NCI-H510A (cell line): Measurements from ENCODE around the gene FAM110A.
"Not testable (repeated sequence)": the region's sequence is repeated elsewhere in the genome, so short reads cannot be mapped to it uniquely, and the experiment has no call there.

Experiments
- DNase-seq: peaks from one replicate; lab custom pipeline; 2025; lab: John Stamatoyannopoulos, UW

FAM110A gene

DNA sequence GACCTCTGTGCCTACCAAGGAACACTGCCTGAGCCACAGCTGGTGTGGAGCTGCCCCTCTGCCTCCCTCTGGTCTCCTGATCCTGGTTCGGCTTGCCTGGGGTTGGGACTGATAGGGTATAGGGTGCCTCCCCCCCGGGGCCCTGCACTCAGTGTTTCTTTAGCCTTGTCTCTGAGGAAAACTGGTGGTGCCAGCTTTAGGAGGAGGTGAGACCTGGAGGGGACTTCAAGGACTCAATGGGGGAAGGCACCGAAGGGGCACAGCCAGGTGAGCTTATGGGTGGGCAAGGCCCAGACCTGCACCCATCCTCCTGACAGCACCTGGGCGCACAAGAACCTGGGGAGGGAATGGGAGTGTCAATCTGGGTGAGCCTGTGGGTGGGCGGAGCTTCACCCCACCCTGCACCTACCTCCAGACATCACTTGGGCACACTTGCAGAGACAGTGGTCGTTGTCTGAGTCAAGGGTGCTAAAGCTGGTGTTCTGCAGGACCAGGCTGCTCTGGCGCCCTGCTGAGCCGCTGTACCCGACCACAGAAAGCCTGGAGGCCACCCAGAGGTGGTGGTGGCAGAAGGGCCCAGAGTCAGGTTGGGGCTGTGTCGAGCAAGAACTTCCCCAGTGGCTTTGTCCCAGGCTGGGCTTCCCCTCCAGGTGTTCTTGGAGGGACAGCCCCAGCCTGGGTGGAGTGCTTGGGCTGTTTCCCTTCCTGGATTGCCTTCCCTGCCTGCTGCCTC, 40.5 kb downstream of the FAM110A start:
- no peak for DNase-seq

DNA sequence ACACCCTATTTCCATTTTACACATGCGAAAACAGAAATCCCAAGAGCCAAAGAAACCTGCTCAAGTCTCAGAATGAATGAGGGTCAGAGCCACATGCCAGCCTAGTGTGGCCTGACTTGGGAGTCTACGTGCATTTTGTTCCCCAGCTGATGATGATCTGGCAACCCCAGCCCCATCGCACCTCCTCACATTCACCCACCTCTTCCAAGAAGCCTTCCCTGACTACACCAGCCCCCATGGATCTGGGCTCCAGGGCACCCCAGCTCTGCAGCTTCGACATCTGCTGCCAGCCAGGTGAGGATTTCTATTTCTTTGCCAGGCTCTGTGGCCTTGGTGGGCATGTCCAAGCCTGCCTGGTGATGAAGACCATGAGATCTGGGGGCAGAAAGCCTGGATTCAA, 41.6 kb downstream of the FAM110A start:
- no peak for DNase-seq

DNA sequence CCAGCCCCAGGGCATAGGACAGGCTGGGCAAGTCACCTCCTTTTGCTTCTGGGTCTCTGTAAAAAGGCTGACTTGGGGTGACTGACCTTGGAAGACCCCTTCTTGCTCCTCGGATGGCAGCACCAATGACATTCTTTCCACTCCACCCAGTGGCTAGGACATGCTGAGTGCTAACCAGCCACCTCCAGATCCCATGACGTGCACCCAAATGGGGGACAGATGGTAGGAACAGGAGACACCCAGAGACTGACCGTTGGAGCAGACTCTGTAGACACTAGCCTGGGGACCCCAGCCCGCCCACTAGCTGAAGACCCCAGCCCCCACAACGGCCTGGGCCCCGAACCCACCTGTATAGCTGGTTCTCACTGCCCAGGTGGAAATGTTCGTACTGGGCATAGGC, 44.3 kb downstream of the FAM110A start:
- no peak for DNase-seq

DNA sequence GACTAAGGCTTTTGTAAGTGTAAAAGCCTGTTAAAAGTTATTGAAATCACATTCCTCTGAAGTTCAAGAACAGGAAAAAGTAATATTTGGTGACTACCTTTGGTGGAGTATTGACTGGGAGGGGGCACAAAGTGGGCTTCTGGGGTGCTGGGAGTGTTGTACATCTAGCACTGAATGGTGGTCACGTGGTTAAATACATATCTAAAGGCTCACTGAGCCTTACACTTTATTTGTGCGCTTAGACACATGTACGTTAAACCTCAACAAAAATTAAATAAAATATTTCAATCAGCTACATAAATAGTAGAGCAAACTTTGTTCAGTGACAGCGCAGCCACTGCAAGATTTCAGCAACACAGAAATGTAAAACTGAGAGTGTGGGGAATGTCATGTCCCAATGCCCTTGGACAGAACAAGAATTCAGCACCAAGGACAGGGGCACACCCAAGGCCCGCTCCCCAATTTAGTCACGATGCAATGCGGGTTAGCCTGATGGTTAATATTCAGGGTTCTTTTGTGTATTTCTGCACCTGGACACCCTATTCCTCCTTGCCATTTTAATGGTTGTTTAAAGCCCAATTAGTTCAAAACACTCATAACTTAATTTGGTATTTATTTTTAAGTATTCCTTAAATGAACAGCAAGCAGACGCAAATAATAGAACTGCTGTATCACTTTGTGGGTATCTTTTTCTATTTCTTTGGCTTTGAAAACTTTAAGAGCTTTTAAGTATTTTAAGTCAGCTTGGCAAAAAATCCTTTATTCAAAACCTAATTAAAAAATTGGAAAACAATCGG, 45.2 kb downstream of the FAM110A start:
- no peak for DNase-seq

DNA sequence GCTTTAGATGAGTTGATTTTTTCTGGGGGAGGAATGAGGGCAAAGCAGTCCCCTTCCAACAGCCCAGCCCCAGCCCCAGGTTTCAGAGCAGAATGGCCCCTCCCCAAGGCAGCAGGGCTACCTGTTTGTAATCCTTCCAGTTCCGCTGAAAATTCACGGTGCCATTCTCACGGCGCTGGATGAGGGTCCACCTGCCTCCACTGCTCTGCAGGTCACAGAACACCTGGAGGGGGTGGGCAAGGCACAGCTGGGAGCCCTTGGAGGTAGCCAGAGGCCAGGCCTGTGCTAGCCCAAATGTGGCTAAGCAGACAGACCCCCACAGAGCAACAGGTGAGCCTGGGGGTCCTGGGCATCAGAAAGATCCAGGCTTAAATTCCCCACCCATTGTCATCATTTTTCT, 46.1 kb downstream of the FAM110A start:
- DNase-seq, result no peak

DNA sequence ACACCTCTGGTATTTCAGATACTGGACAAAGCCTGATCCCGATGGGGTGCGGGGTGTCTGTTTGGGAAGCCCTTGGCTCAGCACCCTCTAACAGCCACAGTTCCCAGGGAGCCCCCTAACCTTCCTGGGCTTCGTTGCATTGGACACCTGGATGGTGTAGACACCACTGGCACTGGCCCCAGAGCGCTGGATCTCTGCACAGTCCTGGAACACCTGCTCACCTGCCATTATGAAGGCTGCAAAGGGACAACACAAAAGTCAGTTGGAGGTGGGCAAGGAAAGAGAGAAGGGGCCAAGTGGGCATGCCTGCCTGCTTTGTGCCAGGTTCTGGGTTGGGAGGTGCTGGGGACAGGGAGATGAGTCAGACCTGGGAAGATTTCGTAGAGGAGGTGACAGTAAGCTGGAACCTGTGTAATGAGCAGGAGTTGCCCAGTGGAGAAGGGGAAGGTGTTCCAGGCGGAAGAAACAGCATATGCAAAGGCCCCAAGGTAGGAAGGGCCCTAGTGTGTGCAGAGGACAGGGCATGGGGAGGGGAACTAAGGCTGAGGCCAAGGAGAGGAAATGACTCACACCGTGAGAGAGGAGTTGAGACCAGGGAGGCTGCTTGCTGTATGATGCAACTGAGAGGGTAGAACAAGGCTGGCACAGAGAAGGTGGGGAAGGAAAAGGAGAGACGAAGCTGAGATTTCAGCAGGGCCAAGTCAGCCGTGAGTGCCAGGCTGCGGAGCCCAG, 47.7 kb downstream of the FAM110A start:
- DNase-seq, result no peak

DNA sequence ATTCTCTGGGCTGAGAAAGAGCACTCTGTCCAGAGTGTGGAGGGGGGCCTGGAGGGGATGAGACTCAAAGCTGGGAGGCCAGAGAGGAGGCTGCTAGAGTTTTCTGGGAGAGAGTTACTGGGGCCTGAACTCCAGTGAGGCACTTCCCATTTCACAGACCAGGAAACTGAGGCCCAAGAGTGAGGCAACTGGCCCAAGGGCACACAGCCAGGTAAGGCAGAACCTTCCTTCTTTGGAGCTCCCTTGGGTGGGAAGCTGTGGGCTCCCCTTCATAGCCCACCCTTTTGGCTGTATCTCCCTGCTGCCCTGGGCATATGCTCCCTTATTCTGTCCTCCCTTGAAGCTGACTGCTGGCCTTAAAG, 48.2 kb downstream of the FAM110A start:
- DNase-seq, result no peak

DNA sequence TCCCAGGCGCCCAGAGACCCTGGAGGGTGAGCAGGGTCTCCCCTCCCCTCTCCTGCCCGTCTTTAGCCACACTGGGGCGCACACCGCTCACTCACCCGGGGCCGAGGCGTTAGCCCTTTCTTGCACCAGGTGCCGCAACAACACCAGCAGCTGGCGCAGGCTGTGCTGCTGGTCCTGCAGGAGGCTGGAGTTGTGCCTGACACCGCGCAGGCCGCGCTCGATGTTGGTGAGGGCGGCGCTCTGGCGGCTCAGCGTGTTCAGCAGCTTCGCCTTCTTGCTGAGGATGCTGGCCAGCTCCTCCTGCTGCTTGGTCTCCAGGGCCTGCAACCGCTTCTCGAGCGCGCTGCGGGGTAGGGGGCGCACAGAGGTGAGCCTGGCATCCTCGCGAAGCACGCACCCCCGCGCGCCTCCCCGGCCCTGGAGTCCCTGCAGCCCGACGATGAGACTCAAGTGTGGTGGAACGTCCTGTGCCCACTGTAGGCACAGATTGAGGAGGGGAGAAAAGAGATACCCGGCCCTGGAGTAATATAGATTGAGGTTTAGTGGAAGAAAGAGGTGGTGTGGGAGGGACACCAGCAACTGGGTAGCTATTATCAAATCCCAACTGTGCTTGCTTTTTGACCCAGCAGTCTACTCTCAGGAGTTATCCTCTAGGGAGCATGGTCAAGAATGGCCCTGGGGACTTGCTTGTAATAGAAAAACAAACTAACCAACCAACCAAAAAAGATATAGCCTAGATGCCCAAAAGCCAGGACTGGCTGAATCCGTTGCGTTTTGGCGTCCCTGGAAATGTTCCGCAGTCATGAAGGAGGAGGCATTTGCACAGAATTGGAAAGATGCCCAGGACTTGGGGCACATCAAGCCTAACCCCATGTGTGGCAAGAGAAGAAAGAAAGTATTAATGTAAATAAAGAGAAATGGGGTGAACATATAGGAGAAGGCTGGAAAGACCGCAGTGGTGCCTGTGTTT, 51.8 kb downstream of the FAM110A start:
- no peak for DNase-seq

DNA sequence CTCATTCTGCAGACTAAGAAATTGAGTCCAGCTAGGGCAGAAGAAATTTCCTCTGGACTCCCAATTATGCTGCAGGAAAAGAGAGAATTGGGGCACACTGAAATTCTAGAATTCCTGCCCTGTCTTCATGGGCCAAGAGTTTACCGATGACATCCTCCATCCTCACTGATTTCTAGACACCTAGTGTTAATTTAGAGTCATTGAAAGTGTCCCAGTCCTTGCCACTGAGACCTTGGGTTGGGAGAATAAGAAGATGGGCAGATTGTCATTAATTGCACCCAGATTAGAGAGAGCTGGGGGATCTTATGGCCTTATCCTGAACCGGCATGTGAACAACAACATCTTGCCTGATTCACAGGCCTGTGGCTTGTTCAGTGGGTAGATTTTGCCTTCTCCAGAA, 53.6 kb downstream of the FAM110A start:
- no peak for DNase-seq

DNA sequence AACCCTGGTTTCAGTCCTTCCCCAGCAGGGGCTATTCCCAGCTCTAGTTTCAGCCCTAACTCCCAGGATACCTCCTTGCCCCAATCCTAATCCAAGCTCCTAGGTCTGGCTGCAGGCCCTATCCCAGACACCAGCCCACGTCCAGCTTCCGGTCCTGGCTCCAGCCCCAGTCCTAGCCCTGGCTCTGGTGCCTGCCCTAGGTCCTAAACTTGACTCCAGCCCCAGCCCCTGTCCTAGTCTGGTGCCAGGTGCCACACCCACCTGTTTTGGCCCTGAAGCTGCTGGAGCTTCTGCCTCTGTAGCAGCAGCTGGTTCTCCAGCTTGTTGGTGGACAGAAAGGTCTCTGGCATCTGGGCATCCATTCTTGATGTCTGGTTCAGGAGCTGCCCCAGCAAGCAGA, 54.5 kb downstream of the FAM110A start:
- DNase-seq, result no peak

DNA sequence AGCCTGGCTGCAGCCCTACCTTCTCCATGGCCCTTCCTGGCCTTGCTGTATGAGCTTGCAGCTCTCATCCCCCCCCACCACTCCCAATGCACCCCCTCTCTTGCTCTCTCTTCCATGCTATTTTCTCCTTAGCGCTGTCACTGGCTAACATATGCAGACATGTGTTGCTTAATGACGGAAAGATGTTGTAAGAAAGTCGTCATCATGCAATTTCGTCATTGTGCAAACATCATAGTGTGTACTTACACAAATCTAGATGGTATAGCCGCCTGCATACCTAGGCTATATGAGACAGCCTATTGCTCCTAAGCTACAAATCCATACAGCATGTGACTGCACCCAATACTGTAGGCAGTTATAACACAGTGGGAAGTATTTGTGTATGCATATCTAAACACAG, 55.6 kb downstream of the FAM110A start:
- DNase-seq, result no peak

DNA sequence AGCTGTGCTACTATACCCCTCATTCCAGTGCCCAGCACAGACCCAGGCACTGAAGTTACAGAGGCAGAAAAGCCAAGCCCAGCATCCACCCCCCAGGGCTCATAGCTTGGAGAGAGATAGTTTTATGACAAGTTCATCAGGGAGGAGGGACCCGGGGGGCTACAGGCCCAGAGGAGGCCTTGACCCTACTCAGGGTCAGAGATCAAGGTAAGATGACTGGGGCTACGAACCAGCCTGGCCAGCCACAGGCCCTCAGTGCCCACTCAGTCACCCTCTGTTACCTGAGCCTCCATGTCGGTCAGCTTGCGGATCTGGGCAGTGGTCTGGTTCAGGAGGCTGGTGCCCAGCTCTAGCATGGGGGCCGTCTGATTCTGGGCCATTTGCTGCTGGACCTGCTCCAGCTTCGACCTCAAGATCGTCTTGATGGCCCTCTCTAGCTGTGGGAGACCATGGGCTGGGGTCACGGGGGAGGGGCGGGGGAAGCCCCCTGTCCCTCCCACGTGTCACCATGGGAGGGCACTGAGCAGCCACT, 56.5 kb downstream of the FAM110A start:
- no peak for DNase-seq

DNA sequence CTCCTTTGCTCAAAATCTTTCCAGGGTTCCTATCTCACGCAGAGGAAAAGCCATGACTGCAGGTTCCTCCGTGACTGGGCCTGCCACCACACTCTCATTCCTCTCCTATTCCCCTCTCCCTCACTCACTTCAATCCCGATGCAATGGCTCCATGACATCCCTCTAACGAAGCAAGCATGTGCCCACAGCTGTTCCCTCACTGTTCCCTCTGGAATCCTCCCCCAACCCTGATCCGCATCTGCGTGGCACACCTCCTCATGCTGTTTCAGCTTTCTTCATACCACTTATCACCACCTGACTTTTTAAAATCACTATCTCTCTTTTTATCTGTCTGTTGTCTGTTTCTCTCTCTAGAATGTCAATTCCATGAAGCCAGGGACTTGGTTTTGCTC, 57.1 kb downstream of the FAM110A start:
- DNase-seq, result no peak

DNA sequence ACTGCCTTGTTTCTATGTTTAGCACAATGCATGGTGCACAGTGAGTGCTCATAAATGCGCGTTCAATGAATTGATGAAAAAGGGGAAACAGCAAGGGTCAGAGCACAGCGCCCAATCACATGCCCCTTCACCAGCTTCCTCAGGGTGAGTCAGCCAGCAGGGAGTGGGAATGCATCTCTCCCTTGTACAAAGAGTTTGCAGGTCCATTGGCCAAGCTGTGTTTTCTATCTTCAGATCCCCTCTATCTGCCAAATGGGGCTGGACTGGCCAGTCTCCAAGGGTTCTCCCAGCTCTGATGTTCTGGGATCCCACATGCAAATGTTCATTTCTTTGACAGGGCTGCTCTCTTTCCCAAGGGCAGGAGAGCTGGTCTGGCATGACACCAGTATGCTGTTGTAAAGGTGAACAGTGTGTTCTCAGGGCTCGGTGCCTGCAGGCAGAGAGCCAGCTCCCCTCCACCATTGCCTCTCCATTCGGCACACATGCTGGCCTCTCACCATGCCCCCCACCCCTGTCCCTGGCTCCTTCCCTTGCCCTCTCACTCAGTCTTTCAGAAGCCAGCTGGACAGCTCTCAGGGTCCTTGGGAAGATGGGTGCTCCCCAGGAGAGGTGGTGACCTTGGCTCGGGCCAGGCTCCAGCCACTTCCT, 57.7 kb downstream of the FAM110A start:
- DNase-seq, result no peak

DNA sequence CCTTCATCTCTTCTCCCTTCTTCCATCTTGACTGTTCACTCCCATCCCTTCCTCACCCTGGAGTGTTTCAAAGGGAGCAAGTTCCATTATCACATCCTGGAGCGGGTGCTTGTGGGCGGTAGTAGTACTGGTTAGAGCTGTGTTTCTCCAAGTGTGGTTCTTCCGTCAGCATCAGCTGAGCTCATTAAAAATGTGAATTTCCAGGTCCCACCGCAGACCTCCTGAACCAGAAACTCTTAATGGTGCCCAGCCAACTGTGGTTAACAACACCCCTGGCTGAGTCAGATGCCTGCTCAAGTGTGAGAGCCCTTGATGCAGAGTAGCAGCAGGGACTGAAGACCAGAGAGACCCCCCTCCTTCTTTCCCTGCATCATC, 58.2 kb downstream of the FAM110A start:
- DNase-seq, result no peak

DNA sequence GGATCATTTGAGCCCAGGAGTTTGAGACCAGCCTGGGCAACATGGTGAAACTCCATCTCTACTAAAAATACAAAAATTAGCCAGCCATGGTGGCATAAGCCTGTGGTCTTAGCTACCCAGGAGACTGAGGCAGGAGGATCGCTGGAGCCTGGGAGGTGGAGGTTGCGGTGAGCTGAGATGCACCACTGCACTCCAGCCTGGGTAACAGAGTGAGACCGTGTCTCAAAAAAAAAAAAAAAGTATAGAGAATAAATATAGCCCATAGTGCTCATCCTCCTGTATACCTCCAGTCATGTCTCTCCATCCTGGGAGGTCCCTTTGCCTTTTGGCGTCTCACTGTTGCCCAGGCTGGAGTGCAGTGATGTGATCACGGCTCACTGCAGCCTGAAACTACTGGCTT, 58.9 kb downstream of the FAM110A start:
- DNase-seq, result not testable (repeated sequence)
